Breast epithelium (tissue), 3 donors: ENCODE data around the gene PNMA8A.

Experiments used
- CTCF ChIP-seq, 3 donors: fragments of 450-650 bp; IDR thresholded peaks; one replicate each; pipeline ENCODE4 v1.5.1; 2016 to 2017; ENCODE audit warnings: antibody characterized with exemption in 3 of 3, mild to moderate bottlenecking in 3 of 3, moderate library complexity in 3 of 3
- POLR2A ChIP-seq: fragments of 450-650 bp; IDR thresholded peaks from one replicate; pipeline ENCODE4 v1.6.1; 2016; ENCODE audit warnings: antibody characterized with exemption, mild to moderate bottlenecking, moderate library complexity
- POLR2AphosphoS5 ChIP-seq, 3 donors: sonication (generic); formaldehyde crosslinking; IDR thresholded peaks; one replicate each; pipeline ENCODE4 v1.6.1; 2017; ENCODE audit warnings: antibody characterized with exemption in 3 of 3

GRCh38 chr19:46469541-46470185, 1.7 kb downstream of the PNMA8A start:
- TF ChIP-seq POLR2AphosphoS5 (IDR thresholded peaks at IDR 0.05) (no peak), CTCF (IDR thresholded peaks at IDR 0.05) (no peak), POLR2A (no peak)
